Measurements from ENCODE around the gene DEFB124. TPM values are rescaled to one million over a fixed set of nuclear protein-coding genes. Genes with fewer than 3 reads are reported as not detected.
"Not testable (repeated sequence)": the region's sequence is repeated elsewhere in the genome, so short reads cannot be mapped to it uniquely, and the experiment has no call there.

DEFB124 gene
- total RNA-seq, 6 experiments from 2014 or later: not detected

GRCh38 chr20:31449511-31450414, 25.2 kb downstream of the DEFB124 start:
- Mint-ChIP-seq H3K9me3 (no peaks in the 10 kb centered on the region), H3K4me3 (no peak overlapping the region), H3K27me3 (ENCODE audit: insufficient read depth) (peaks cover 8% of the 10 kb centered on the region), H3K36me3 (ENCODE audit: low read depth) (no peaks in the 10 kb centered on the region), H3K4me1 (ENCODE audit: low read depth) (peaks cover 5% of the 10 kb centered on the region), H3K27ac (no peak overlapping the region)
- DNase-seq: no peak
- TF ChIP-seq CTCF (IDR thresholded peaks at IDR 0.05): no peak

- DNase-seq: no peak
- Mint-ChIP-seq H3K27ac (no peak overlapping the region), H3K4me1 (ENCODE audit: low read depth) (no peaks in the 10 kb centered on the region), H3K27me3 (ENCODE audit: insufficient read depth) (peaks cover 13% of the 10 kb centered on the region; the same call in 1 of the 2 replicates), H3K9me3 (no peaks in the 10 kb centered on the region), H3K4me3 (no peak overlapping the region), H3K36me3 (ENCODE audit: low read depth) (no peaks in the 10 kb centered on the region)
- no peak for TF ChIP-seq CTCF (IDR thresholded peaks at IDR 0.05)
These were observed 28.7 kb downstream of the DEFB124 start for GRCh38 chr20:31446084-31446819.

- no peak for DNase-seq
- H3K4me3 Mint-ChIP-seq: no peak within 1 kb of the TSS
- no peaks in the 10 kb centered on the region for H3K4me1 Mint-ChIP-seq (ENCODE audit: low read depth)
- TF ChIP-seq CTCF (IDR thresholded peaks at IDR 0.05): peak; percentile 68
- no peaks in the 10 kb centered on the region for H3K36me3 Mint-ChIP-seq (ENCODE audit: low read depth)
- peaks cover 19% of the 10 kb centered on the region for H3K27me3 Mint-ChIP-seq (ENCODE audit: insufficient read depth)
- H3K9me3 Mint-ChIP-seq: no peaks in the 10 kb centered on the region
- no peak within 1 kb of the TSS for H3K27ac Mint-ChIP-seq
These were observed 34.8 kb downstream of the DEFB124 start, which contains the start of gene DEFB123 for GRCh38 chr20:31440012-31440659. TSS of gene DEFB123 (plus strand) at chr20:31440632. CDS start at chr20:31440699, 67 bp downstream.

GRCh38 chr20:31430568-31431115, 44.3 kb downstream of the DEFB124 start:
- Mint-ChIP-seq H3K27ac (no peak overlapping the region), H3K36me3 (ENCODE audit: low read depth) (no peaks in the 10 kb centered on the region), H3K4me3 (no peak overlapping the region), H3K4me1 (ENCODE audit: low read depth) (no peaks in the 10 kb centered on the region), H3K9me3 (no peaks in the 10 kb centered on the region), H3K27me3 (ENCODE audit: insufficient read depth) (peaks cover 11% of the 10 kb centered on the region)
- no peak for DNase-seq
- no peak for TF ChIP-seq CTCF (IDR thresholded peaks at IDR 0.05)

GRCh38 chr20:31427576-31427975, 47.4 kb downstream of the DEFB124 start:
- not testable (repeated sequence) for DNase-seq; H3K4me3 Mint-ChIP-seq; H3K9me3 Mint-ChIP-seq; H3K27me3 Mint-ChIP-seq (ENCODE audit: insufficient read depth); H3K4me1 Mint-ChIP-seq (ENCODE audit: low read depth); H3K36me3 Mint-ChIP-seq (ENCODE audit: low read depth); H3K27ac Mint-ChIP-seq

- not testable (repeated sequence) for H3K4me1 Mint-ChIP-seq (ENCODE audit: low read depth); H3K4me3 Mint-ChIP-seq; H3K27me3 Mint-ChIP-seq (ENCODE audit: insufficient read depth); H3K36me3 Mint-ChIP-seq (ENCODE audit: low read depth); H3K27ac Mint-ChIP-seq; DNase-seq; H3K9me3 Mint-ChIP-seq
These were observed 47.9 kb downstream of the DEFB124 start for GRCh38 chr20:31426891-31427551.

Measured in HFFc6 (cell line).